ENCODE data around the gene MAP1LC3B2.

Gene MAP1LC3B2

DNA sequence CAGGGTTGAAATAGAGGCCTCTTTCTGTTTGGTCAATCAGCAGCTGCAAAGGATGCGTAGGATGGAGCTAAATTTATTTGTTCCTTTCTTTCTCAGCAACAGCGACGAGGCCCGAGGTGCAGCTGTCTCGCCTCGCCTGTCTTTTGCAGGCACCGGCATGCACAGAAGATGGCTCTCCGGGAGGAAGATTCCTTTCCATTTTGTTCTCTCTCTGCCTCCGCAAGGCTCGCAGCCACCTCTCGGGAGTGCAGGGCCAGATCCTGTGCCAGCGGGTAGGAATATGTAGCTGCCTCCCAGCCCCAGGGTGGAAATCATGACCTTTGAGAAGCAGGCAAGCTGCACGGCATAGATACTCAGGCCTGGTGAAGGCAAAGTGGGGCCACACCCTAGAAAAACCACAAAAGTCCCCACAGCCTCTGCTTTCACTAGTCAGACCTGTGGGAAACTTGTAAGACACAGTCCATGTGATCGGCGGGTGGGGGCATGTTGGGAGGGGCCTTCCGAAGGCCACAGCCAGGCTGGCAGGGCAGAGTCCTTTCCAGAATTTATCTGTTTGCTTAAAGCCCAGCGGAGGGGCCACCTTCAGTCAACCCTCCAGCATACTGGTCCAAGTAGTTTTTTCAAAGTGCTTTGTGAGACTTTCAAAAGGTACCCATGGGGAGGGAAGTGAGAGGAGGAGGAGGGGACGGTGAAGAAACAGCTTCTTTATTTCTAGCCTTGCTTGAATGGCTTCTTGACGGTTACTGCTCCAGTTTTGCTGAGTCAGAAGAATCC, at the start of gene MAP1LC3B2:
MAP1LC3B2 (plus strand) TSS at position 220 of the 774 bp plus-strand sequence. CDS start 16,562 bp downstream, outside the sequence.
- in situ Hi-C loops (cut with MboI; ENCODE audit: low sequenced_read_pairs): no loop called here

DNA sequence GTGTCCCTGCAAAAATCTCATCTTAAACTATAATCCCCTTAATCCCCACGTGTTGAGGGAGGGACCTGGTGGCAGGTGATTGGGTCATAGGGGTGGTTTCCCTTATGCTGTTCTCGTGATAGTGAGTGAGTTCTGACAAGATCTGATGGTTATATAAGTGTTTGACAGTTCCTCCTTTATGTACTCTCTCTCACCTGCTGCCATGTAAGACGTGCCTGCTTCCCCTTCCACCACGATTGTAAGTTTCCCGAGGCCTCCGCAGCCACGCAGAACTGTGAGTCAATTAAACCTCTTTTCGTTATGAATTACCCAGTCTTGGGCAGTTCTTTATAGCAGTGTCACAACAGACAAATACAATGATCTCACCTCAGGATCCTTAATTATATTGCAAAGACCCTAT, 45.2 kb upstream of the MAP1LC3B2 start:
- in situ Hi-C loops (cut with MboI; ENCODE audit: low sequenced_read_pairs): no loop called here

DNA sequence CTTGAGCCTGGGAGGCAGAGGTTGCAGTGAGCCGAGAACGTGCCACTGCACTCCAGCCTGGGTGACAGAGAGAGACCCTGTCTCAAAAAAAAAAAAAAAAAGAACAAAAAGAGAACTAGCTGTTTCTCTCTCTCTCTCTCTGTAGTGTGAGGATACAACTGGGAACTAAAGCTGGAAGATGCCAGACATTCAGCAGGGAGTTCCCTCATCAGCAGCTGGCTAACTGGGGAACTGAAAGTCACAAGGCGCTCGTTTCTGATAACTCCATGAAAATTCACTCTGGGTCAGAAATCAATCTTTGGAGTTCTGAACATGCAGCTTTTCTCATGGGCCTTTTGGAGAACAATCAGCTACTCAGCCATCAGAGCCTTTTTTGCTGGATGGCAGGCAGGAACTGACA, 43.5 kb upstream of the MAP1LC3B2 start:
- in situ Hi-C loops (cut with MboI; ENCODE audit: low sequenced_read_pairs): no loop called here

DNA sequence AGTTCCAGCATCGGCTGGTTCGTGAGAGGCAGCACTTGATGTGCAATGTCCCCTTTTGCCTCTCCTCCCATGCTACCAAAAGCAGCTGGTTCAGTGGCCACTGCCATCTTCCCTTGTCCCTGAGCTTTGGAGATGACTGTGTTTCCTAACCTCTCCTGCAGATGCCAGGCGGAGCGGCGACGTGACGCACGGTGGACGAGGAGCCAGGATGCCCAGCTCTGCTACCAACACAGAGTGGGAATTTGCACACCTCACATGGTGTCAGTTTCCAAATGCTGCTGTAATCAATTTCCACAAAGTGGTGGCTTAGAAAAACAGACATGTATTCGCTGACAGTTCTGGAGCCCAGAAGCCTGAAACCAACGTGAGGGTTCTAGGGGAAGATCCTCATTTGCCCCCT, 42.5 kb upstream of the MAP1LC3B2 start:
- in situ Hi-C loops (cut with MboI; ENCODE audit: low sequenced_read_pairs): no loop called here

DNA sequence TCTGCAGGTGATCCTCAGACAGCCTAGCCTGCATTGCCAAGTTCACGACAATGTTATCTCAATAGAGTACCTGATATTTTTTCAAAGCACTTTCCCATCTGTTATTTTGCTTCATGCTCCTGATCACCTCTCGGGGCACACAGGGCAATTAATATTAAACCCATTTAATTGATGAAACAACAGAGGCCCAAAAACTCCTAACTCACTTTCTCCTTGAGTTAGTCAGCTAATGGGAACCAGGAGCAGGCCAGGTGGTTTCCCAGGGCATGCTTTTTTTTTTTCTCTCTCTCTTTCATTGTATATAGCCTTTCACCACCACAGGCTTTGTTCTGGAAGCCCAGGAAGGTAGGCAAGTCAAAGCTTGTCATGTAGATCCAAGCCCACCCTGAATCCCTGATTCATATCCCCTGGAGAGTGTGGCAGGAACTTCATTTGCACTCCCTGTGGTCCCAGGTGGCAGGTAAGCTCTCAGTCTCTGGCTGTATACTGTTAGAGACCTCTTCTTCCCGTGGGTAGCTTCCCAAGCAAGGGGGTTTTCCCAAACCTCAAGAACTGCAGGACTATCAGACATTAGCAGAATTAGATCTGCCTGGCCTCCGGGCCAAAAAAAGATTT, 41.6 kb upstream of the MAP1LC3B2 start:
- in situ Hi-C loops (cut with MboI; ENCODE audit: low sequenced_read_pairs): no loop called here

DNA sequence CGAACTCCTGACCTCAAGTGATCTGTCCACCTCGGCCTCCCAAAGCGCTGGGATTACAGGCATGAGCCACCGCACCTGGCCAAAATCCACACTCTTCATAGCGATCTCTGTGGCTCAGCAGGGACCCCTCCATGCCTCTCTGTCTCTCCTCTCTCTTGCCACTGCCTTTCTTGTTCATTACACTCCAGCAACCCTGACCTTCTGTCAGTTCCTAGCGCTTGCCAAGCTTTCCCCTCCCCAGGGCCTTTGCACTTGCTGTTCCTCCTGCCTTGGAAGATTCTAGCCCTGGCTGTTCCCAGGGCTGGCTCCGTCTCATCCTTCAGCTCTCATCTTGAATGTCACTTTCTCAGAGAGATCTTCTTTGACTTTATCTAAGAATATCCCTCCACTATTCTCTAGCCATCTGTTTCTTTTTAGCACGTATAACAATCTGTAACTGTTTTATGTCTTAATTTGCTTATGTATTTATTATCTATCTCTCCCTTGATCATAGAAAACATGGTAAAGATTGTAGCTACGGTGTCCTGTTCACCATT, 38.9 kb upstream of the MAP1LC3B2 start:
- in situ Hi-C loops (cut with MboI; ENCODE audit: low sequenced_read_pairs): no loop called here

DNA sequence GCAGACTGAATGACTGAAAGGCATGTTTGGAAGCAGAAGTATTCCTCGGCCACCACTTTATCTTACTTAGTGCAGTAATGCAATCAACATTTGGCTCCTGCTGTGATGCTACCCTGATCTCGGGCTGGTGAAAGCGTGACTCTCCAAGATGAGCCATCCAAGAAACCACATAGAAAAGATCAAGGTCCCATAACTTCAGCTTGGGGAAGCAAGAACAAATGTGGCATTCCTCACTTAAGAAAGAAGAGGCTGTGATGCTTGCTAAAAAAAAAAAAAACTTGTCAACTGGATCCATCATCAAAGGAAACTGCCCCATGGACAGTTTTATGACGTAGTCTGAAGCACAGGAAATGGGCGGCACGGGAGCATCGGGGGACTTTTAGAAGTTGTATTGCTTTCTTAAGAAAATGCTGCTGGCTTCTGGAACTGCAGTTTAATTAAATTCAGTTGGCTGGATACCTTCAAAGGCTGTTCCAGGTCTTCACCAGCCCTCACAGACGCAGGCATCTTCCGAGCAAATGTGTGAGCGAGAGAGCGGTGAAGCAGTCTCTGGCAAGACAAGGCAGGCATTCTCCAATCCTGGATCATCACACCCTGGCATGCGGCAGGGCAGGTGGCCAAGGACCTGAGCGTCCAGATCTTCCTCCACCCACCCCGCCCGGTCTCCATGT, 38.2 kb upstream of the MAP1LC3B2 start:
- in situ Hi-C loops (cut with MboI; ENCODE audit: low sequenced_read_pairs): no loop called here

DNA sequence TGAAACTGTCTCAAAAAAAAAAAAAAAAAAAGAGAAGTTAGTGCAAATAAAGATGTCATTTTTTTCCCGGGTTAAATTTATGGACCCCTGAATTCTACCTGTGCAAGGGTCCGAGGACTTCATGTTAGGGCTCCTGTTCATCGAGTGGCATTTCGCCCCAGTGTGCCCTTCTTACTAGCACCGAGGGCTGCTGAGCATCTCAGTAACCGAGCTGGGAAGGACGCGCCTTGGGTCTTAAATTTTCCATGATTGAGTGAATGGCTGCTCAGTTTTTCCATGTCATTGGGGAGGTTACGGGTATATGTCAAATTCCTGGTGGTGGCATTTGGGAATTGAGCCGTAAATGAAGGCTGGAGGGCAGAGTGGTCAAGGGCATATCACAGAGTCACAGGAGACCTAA, 34.9 kb upstream of the MAP1LC3B2 start:
- in situ Hi-C loops (cut with MboI; ENCODE audit: low sequenced_read_pairs): no loop called here

DNA sequence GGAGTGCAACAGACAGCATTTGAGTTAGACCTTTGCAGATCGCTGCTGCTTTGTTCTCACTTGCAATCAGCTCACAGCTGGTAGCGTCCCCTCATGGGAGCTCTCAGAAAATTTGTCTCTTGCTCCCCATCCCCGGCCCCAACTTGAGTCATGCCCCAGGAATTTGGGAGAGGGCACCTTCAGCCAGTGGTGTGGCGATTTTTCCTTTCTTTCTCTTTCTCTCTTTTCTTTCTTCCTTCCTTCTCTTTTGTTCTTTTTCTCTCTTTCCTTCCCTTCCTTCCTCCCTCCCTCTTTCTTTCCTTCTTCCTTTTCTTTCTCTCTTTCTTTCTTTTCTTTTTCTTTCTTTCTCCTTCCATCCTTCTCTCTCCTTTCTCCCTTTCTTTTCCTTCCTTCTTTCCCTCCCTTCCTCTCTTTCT, 34.2 kb upstream of the MAP1LC3B2 start:
- in situ Hi-C loops (cut with MboI; ENCODE audit: low sequenced_read_pairs): no loop called here

DNA sequence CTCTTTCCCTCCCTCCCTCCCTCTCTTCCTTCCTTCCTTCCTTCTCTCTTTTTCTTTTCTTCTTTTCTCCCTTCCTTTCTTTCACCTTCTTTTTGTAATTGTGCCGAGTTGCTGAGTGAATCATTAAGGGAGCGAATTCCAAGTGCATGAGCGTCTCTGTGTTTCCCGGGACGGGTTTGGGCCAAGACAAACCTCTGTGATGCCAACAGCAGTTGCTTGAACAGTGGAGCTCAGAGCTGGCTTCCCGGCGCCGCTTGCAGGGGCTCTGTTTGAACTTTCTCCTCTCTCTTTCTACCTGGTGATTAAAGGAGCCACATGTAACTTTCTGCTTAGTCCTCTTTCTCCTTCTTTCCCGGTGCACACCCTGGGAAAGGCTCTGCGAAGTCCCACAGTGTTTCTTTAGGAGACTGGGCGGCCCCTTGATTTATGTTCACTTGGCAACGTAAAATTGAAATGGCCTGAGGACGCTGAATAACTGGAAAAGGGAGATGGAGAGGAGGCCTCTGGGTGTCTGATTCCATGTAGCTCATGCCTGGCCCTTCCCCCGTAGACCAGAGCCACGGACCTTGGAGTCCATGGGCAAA, 33.7 kb upstream of the MAP1LC3B2 start:
- in situ Hi-C loops (cut with MboI; ENCODE audit: low sequenced_read_pairs): no loop called here

DNA sequence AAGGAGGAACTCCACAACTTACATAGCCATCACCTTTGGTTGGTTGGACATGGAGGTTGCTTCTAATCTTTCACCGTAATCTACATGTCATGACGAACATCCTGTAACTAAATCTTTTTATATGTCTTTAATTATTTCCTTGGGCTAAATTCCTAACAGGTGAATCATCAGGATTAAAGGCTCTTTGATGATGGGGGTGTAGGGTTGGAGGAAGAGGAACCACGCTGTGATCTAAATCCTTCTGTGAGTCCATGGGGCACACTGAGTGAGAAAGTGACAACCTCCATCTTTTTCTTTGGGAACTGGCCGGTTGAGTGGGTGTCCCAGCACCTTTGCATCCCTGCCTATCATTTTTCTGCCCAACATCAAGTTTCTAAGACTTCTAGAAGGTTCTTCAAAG, 31.1 kb upstream of the MAP1LC3B2 start:
- in situ Hi-C loops (cut with MboI; ENCODE audit: low sequenced_read_pairs): no loop called here

DNA sequence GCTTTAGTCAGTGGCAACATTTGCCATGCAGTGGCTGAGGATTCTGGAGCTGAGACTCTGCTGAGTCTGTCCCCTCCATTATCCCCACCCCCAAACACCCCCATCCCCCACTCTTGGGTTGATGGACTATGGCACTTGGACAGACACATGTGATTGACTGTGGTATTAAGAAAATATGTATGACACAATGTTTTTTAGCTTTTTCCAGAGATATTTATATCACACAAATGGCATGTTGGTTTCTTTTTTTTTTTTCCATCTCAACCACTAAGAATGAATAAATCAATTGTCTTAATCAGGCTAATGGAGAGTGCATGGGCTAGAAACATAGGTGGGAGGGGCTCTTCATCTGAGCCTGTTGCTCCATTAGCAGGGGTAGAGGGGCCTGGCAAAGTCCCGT, 30.7 kb upstream of the MAP1LC3B2 start:
- in situ Hi-C loops (cut with MboI; ENCODE audit: low sequenced_read_pairs): no loop called here

DNA sequence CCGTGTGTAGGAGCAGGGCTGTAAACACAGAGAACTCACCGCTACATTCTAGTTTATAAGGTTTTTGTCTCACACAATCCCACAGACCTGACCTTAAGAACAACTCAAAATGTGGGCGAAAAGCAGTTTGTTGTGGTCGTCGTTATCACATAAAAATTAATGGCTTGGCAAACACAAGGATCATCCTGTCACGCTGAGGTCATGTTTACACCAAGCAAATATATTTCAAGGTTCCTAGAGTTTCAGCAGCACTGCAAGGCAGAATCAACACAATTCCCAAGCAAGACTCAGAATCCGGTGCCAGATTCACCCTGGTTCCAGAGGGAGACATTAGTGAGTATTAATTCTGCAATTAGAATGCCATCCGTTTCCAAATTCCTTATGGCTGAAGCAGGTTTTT, 30.1 kb upstream of the MAP1LC3B2 start:
- in situ Hi-C loops (cut with MboI; ENCODE audit: low sequenced_read_pairs): no loop called here

DNA sequence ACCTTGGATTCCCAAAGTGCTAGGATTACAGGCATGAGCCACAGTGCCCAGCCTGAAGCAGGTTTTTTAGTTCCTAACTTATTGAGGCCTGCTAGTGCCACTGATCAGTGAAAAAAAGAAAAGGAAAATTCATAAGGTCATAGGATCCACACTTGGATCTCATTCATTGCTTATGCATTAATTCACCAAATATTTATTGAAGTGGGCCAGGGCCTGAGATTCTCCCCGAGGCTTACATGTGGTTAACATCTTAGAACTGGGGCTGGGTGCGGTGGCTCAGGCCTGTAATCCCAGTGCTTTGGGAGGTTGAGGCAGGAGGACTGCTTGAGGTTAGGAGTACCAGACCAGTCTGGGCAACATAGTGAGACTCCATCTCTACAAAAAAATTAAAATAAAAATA, 29.5 kb upstream of the MAP1LC3B2 start:
- in situ Hi-C loops (cut with MboI; ENCODE audit: low sequenced_read_pairs): no loop called here

DNA sequence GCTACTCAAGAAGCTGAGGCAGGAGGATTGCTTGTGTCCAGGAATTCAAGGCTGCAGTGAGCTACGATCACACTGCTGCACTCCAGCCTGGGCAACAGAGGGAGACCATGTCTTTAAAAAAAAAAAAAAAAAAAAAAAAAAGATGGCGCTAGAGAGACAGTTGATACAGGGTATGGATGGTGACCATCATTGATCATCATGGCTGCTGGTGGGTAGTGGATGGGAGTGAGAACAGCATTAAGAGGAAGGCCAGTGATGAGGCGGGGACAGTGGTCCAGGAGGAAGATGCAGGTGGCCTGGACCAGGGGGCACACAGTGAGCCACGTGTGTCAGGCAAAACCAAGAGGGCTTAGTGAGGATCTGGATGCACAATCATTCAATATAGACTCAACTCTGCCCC, 26.8 kb upstream of the MAP1LC3B2 start:
- in situ Hi-C loops (cut with MboI; ENCODE audit: low sequenced_read_pairs): no loop called here

DNA sequence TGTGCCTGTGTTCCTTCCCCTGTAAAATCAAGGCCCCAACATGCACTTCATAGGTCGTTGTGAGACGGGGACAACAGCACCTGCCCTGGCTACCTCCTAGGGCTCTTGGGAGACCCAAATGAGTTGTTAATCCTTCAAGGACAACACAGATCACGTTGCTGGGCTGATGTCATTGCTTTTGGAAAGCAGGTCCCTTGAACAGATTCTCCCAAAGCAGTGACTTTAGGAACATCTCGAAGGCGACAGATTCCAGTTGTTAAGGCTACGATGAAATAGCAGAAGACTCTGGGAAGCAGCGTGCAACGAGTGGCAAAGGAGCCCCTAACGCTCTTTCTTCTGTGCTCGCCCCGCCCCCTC, 26.2 kb upstream of the MAP1LC3B2 start:
- in situ Hi-C loops (cut with MboI; ENCODE audit: low sequenced_read_pairs): no loop called here

DNA sequence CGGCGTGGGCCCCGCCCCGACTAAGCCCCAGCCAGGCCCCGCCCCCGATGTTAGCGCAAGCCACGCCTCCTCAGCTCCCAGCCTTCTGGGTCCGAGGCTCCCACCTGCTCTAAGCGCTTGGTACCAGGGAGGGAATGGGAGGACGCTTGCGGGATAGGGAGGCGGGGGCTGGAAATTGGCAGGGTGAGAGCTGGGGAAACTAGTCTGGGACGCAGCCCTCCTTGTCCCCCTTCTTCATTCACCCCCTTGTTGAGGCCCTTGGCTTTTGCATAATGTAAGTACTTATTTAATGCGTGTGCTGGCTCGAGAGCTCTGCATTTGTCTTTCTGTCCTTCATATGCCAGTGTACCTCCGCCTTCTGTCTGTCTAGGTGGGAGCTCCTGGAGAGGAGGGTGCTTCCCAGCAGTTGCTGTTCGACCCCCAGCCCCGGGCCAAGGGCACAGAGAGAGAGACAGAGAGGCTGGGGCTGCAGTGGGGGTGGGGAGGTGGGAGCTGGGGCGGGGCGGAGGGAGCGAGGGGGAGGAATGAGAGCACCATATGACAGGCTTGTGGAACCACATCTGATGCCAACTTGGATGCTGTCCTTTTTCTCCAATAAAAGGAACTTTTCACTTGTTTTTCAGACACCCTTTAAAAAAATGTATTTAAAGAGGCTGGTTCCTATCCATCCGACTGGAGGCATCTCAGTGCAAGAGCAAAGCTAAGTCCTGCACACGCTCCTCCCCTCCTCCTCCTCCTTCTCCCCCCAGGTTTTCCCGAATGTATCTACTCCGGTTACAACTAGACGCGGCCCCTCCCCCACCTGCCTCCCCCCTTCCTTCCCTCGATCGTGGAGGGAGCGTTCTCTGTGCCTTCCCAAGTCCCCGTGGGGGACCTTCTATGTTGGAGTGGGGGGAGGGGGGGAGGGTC, 25.6 kb upstream of the MAP1LC3B2 start:
- in situ Hi-C loops (cut with MboI; ENCODE audit: low sequenced_read_pairs): no loop called here

DNA sequence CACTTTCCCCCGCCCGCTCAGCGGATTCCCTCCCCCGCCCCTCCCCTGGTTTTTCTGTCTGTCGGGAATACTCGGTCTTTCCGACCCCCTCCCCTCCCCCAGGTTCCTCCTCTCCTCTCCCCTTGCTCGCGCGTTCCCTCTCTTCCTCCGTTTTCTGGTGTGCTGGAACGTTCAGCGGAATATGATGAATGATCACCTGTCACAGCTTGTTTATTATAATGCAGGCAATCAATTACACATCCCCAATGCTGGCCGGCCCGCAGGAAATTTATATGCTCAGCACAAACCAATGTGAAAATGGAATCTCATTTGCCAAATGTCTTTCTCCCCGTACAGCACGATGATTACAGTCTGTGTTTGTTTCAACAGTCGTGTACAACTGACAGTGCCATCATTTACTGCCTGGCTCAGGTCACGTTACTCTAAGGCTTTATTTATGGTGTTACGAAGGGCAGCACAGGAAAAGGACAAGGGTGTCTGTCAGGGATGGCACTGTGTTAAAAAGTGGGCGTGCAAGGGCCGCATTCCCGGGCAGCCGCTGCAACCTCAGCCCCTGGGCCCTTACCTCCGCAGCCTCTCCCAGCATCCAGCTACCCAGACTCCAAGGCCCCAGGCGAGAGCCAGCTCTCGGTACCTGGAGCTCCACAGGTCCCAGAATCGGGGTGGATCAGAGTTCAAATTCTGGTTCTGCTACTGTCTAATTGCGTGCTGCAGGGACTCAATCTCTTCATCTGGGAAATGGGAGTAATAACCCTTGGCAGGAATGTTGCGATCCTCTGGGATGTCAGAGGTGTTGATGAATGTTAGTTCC, 24.7 kb upstream of the MAP1LC3B2 start:
- in situ Hi-C loops (cut with MboI; ENCODE audit: low sequenced_read_pairs): no loop called here

DNA sequence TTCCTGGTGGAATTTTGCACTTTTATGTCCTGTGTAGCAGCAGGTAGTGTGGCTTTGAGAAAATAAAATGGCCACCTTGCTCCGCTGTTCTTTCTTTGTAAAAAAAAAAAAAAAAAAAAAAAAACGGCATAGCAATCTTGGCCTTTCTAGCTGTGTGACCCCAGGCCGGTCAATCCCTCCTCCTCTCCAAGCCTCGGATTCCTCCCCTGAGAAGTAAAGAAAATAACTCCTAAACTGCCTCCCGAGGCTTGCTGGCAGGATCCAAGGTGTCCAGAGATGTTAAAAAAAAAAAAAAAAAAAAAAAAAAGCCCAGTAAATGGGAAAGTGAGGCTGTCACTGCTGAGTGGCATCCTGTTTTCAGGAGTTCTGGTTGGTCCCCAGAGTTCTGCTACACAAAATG, 23.9 kb upstream of the MAP1LC3B2 start:
- in situ Hi-C loops (cut with MboI; ENCODE audit: low sequenced_read_pairs): no loop called here

All from HL-60/S4 (cell line).